Duodenal mucosa (tissue), 2 donors: ENCODE measurements around the gene EBF4.

Experiments used
- H3K27ac ChIP-seq: one replicate; pipeline ENCODE4 v1.7.0; 2013; ENCODE audit warnings: low read depth, low read length
- H3K27me3 ChIP-seq, 2 donors: one replicate each; pipeline ENCODE4 v1.7.0; 2013; ENCODE audit warnings: low read length in 2 of 2, control low read depth in 1 of 2; ENCODE audit not compliant: insufficient read depth in 2 of 2, control insufficient read depth in 1 of 2
- H3K36me3 ChIP-seq, 2 donors: one replicate each; pipeline ENCODE4 v1.7.0; 2013; ENCODE audit warnings: low read length in 2 of 2, control low read depth in 1 of 2; ENCODE audit not compliant: insufficient read depth in 2 of 2, control insufficient read depth in 1 of 2
- H3K4me1 ChIP-seq, 2 donors: one replicate each; pipeline ENCODE4 v1.7.0; 2013; ENCODE audit warnings: low read length in 2 of 2, control low read depth in 1 of 2; ENCODE audit not compliant: insufficient read depth in 2 of 2, control insufficient read depth in 1 of 2
- H3K4me3 ChIP-seq, 2 donors: one replicate each; pipeline ENCODE4 v1.7.0; 2013; ENCODE audit warnings: low read length in 2 of 2, low read depth in 1 of 2
- H3K9ac ChIP-seq, 2 donors: one replicate each; pipeline ENCODE4 v1.7.0; 2013; ENCODE audit warnings: low read length in 2 of 2, low read depth in 1 of 2
- H3K9me3 ChIP-seq, 2 donors: one replicate each; pipeline ENCODE4 v1.7.0; 2013; ENCODE audit warnings: low read length in 2 of 2, control low read depth in 1 of 2; ENCODE audit not compliant: control insufficient read depth in 1 of 2

Gene EBF4

DNA sequence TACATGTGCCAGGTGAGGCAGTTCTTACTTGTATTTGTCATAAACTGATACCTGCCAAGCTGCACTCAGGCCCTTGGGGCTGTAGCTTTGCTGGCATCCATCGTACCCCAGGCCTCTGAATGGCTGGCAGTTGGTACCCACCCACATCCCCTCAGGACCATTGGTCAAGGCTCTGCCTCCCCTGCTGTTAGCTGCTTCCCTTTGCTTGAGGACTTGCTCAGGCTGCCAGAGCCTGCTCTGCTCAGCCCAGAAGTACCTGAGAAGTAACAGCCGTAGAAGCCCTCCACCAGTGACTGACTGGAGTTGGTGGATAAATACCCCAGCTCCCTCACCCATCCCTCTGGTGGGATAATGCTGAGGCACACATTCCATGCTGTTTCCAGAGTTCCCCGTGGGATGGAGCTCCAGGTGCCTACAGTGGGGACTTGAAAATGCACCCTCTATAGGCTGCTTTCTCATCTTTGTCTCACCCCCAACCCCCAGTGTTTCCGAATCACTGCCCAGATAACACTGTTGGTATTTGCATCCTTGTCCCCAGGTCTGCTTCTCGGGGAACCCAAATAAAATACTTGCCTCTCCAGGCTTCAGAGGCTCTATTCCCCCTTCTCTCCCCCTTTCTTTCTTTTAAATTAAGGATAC lies 7.3 kb downstream of the EBF4 start:
- no peaks in the 10 kb centered on the region for H3K9me3 ChIP-seq
- no peak overlapping the region for H3K27ac ChIP-seq
- H3K4me1 ChIP-seq: no peaks in the 10 kb centered on the region
- H3K36me3 ChIP-seq: no peaks in the 10 kb centered on the region
- H3K4me3 ChIP-seq: no peak overlapping the region
- peaks cover 8 to 22% of the 10 kb centered on the region in 2 donors for H3K27me3 ChIP-seq
- no peak overlapping the region for H3K9ac ChIP-seq

DNA sequence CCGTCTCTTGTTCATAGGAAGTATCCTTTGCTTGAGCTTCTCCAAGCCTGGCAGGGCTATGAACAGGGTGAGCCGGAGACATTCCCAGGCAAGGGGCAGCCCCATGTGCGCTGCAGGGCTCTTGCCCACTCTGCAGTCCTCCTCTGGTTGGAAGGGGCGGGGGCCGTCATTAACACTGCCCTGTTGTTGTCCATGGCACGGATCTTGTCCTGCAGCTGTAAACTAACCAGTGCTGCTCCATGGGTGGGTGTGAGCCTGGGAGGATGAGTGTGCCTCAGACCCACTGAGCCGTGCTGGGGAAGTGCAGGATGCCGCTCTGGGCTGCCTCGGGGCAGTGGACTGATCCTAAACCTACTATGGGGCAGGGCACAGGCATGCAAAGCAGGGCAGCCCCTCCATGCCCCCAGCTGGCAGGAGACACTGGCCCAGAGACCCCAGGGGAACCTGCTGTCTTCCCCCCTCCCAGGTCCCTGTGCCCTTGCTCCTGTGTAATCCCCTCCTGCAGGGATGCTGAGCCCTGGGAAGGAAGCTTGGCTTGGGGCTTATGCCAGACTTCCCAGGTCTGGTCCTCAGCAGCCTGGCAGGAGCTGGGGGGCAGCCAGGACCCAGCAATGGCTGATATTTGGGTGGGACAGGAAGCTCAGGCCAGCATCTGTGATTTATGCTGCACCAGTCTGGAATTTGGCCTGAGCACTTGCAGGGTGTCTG lies 8.5 kb downstream of the EBF4 start:
- Histone ChIP-seq H3K4me3 (no peak overlapping the region), H3K4me1 (no peaks in the 10 kb centered on the region), H3K36me3 (no peaks in the 10 kb centered on the region), H3K27me3 (peaks cover 0 to 12% of the 10 kb centered on the region in 2 donors), H3K9ac (no peak overlapping the region), H3K9me3 (no peaks in the 10 kb centered on the region), H3K27ac (no peak overlapping the region)

DNA sequence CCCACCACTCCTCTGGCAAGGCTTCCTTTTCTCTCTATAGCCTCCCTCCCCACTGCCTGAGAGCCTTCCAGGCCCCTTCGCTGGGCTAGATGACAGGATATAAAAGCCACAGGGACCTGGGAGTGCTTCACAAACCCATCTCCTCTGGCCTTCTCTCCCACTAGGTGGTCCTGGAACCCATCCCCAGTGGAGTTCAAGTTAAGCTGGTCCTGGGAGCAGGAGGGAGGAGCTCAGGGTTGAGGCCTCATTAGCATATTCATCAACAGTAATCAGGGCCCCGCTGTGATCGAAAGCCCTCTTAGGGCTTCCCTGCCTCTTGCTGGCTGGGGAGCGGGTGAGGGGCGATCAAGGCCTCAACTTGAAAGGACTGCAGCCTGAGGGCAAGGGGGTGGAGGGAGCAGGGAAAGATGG lies 9.1 kb downstream of the EBF4 start:
- Histone ChIP-seq H3K27me3 (peaks cover 0 to 12% of the 10 kb centered on the region in 2 donors), H3K9me3 (no peaks in the 10 kb centered on the region), H3K4me1 (no peaks in the 10 kb centered on the region), H3K4me3 (no peak overlapping the region), H3K36me3 (no peaks in the 10 kb centered on the region), H3K9ac (no peak overlapping the region), H3K27ac (no peak overlapping the region)

DNA sequence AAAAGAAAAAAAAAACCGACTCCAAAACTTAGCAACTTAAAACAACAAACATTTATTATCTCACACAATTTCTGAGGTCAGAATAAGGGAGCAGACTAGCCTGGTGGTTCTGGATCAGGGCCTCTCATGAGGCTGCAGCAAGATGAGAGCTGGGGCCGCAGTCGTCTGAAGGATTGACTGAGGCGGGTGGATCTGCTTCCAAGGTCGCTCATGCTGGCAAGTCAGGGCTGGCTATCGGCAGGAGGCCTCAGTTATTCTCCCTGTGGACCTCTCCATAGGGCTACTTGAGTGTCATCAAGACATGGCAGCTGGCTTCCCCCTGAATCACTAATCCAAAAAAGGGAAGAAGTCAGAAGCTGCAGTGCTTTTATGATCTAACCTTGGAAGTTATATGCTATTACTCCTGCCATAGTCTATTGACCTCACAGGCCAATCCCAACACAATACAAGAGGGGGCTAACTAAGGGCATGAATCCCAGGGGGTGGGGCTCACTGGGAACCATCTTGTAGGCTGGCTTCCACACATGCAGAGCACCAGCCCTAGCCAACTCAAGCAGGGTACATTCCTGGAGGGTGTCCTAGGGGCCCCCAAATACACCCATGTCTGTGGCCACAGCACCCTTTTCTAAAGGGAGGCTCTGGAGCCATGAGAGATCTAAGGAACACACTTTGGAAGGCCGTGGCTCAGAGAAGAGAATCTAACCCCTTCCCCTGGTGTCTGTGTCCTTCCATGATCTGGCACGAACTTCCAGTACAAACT lies 11.3 kb downstream of the EBF4 start:
- Histone ChIP-seq H3K36me3 (no peaks in the 10 kb centered on the region), H3K4me1 (no peaks in the 10 kb centered on the region), H3K9me3 (no peaks in the 10 kb centered on the region), H3K27me3 (peaks cover 3 to 9% of the 10 kb centered on the region in 2 donors), H3K9ac (no peak overlapping the region), H3K27ac (no peak overlapping the region), H3K4me3 (no peak overlapping the region)

DNA sequence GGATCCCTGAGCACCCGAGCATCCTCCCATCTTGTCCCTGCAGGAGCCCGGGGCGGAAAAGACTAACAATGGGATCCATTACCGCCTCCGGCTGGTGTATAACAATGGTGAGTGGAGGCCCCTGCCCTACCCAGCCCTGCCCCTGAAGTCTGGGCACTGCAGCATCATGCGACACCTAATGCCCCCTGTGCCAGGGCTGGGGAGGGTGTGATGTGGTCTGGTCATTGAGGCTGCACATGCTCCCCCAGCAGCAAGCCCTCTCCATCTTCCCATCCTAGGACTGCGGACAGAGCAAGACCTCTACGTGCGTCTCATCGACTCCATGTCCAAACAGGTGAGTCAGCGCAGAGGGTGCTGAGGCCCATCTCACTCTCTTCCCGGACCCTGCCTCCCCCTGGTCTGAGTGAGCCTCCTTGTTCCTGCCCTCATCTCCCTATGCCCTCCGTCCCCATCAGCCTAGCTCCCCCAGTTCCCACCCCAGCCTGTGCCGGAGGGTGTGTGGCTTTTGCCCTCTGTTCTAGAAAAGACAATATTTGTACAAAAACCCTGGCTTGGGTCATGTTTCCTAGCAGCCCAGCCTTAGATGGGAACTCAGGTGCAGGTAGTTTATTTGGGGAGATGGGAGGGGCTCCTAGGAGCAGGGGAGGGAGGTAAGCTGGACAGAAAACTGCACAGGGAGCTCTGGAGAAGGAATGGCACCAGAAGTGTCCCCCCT lies 13.5 kb downstream of the EBF4 start:
- Histone ChIP-seq H3K27me3 (peaks cover 0 to 3% of the 10 kb centered on the region in 2 donors), H3K4me3 (no peak overlapping the region), H3K9me3 (no peaks in the 10 kb centered on the region), H3K36me3 (no peaks in the 10 kb centered on the region), H3K4me1 (no peaks in the 10 kb centered on the region), H3K9ac (no peak overlapping the region), H3K27ac (no peak overlapping the region)

DNA sequence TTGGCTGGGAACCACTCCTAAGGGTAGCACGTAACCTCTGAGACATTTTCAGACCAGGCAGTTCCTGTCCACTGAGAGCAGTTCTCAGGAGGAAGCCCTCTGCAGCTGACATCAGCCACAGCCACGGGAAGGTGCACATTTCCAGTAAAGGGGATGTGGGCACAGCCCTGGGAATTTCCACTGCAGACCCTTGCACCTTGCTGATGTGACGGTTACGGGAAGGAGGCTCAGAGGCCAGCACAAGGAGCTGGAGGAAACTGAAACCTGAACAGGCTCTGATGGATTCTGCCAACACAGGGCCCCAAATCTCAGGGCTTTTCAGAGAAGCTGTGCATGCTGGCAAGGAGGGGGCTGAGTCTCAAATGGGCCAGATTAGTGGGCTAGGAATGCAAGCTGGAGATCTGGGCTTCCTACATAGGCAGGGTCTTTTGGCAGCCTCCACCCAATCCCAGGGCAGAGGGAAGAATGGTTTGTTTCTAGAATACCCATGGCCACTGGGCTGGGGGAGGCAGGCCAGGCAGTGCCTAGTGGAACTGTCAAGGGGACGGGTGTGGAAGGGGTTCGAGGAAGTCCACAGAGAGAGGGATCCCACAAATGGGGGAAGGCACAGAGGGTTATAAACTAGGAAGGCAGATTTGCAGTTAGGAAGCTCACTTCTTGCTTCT lies 14.2 kb downstream of the EBF4 start:
- Histone ChIP-seq H3K9me3 (no peaks in the 10 kb centered on the region), H3K4me3 (no peak overlapping the region), H3K36me3 (no peaks in the 10 kb centered on the region), H3K27me3 (peaks cover 3 to 5% of the 10 kb centered on the region in 2 donors), H3K4me1 (no peaks in the 10 kb centered on the region), H3K27ac (no peak overlapping the region), H3K9ac (no peak overlapping the region)

DNA sequence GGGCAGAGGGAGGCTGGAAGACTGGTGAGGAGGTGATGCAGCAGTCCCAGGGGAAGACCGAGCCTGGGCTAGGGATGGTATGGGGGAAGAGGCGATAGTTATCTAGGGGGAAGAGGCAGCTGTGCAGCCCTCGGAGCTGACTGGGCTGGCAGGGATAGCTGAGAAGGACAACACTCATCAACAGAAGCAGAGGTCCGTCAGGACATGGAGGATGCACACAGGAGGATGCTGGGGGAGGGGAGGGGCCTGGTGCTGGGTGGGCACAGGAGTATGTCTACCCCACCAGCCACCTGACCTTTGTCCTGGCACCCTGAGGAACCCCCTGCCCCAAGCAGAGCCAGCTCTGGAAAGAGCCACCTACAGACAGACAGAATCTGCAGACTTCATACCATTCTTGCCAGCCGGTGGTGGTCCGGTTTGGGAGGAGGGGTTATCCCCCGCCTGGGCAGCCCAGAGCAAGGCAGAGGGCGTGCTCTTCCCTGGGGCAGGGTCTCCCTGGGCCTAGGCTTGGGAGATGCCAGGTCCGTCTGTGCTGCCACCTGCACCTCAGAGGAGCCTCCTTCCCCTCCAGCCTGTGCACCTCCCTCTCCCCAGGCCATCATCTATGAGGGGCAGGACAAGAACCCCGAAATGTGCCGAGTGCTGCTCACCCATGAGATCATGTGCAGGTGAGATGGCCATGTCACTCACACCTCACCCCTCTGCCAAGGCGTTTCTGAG lies 14.9 kb downstream of the EBF4 start:
- H3K27ac ChIP-seq: no peak overlapping the region
- no peak overlapping the region for H3K4me3 ChIP-seq
- H3K9me3 ChIP-seq: no peaks in the 10 kb centered on the region
- H3K4me1 ChIP-seq: no peaks in the 10 kb centered on the region
- no peak overlapping the region for H3K9ac ChIP-seq
- H3K36me3 ChIP-seq: no peaks in the 10 kb centered on the region
- peaks cover 3 to 5% of the 10 kb centered on the region in 2 donors for H3K27me3 ChIP-seq

DNA sequence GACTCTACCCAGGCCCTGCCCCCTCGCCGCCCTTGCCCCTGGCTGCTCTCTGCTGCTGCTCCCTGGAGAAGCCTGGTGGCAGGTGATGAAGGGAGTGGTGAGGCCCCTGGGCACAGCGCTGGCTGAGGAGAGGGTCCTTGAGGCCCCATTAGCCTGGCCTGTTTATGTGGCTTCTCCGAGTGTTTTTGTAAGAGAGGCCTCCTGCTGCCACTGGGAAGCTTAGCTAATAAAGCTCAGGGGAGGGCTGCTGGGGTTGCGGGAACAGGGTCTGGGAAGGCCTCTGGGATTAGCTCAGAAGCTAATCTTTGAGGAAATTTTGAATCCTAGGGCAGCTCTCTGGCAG lies 15.5 kb downstream of the EBF4 start:
- H3K36me3 ChIP-seq: no peaks in the 10 kb centered on the region
- H3K9ac ChIP-seq: no peak overlapping the region
- H3K4me1 ChIP-seq: no peaks in the 10 kb centered on the region
- peaks cover 3 to 5% of the 10 kb centered on the region in 2 donors for H3K27me3 ChIP-seq
- H3K4me3 ChIP-seq: no peak overlapping the region
- no peaks in the 10 kb centered on the region for H3K9me3 ChIP-seq
- no peak overlapping the region for H3K27ac ChIP-seq

DNA sequence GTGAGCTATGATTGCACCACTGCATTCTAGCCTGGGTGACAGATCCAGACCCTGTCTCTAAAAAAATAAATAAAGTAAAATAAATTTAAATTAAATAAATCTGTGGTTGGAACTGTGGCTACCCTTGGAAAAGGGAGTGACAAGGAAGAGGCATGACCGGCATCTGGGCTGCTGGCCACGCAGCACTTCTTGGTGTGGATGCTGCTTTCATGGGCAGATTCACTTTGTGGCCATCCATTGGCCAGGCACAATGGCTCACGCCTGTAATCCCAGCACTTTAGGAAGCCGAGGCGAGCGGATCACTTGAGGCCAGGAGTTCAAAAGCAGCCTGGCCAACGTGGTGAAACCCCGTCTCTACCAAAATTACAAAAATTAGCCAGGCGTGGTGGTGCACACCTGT lies 16.1 kb downstream of the EBF4 start:
- H3K4me1 ChIP-seq: no peaks in the 10 kb centered on the region
- H3K9ac ChIP-seq: no peak overlapping the region
- H3K27me3 ChIP-seq: peaks cover 3 to 5% of the 10 kb centered on the region in 2 donors
- no peaks in the 10 kb centered on the region for H3K36me3 ChIP-seq
- H3K9me3 ChIP-seq: no peaks in the 10 kb centered on the region
- no peak overlapping the region for H3K27ac ChIP-seq
- H3K4me3 ChIP-seq: no peak overlapping the region
